HEK293 (cell line): ENCODE data around the gene PDK1.

Source experiments
- BCL11B ChIP-seq: fragments of 450-650 bp; formaldehyde crosslinking; IDR thresholded peaks from 2 replicates; pipeline ENCODE4 v1.5.1; 2016; ENCODE audit warnings: low read depth, missing biosample characterization, missing genetic modification characterization
- GLIS2 ChIP-seq: fragments of 450-650 bp; formaldehyde crosslinking; IDR thresholded peaks from 2 replicates; pipeline ENCODE4 v1.5.1; 2016; ENCODE audit warnings: missing biosample characterization, missing genetic modification characterization
- HOXD13 ChIP-seq: sonication (generic); formaldehyde crosslinking; IDR thresholded peaks from 2 replicates; pipeline ENCODE4 v1.8.0; 2022; ENCODE audit warnings: missing genetic modification reagents, borderline replicate concordance
- KLF9 ChIP-seq: fragments of 450-650 bp; formaldehyde crosslinking; IDR thresholded peaks from 2 replicates; pipeline ENCODE4 v1.5.1; 2016; ENCODE audit warnings: missing biosample characterization, missing genetic modification characterization, low read depth
- SCRT2 ChIP-seq: fragments of 450-650 bp; formaldehyde crosslinking; IDR thresholded peaks from 2 replicates; pipeline ENCODE4 v1.5.1; 2016; ENCODE audit warnings: missing biosample characterization, missing genetic modification characterization
- SP3 ChIP-seq: fragments of 450-650 bp; formaldehyde crosslinking; IDR thresholded peaks from 2 replicates; pipeline ENCODE4 v1.5.1; 2016; ENCODE audit warnings: missing biosample characterization, missing genetic modification characterization
- WT1 ChIP-seq: fragments of 450-650 bp; formaldehyde crosslinking; IDR thresholded peaks from 2 replicates; pipeline ENCODE4 v1.5.1; 2016; ENCODE audit warnings: missing biosample characterization, missing genetic modification characterization
- YY1 ChIP-seq: fragments of 450-650 bp; formaldehyde crosslinking; IDR thresholded peaks from 2 replicates; pipeline ENCODE4 v1.5.1; 2018; ENCODE audit warnings: missing biosample characterization, missing genetic modification characterization
- ZEB2 ChIP-seq: fragments of 450-650 bp; formaldehyde crosslinking; IDR thresholded peaks from 2 replicates; pipeline ENCODE4 v1.5.1; 2016; ENCODE audit warnings: missing biosample characterization, missing genetic modification characterization
- ZFHX2 ChIP-seq: fragments of 450-650 bp; formaldehyde crosslinking; conservative IDR thresholded peaks from 2 replicates; pipeline ENCODE4 v1.5.1; 2016; ENCODE audit warnings: missing biosample characterization, missing genetic modification characterization
- ZNF146 ChIP-seq: fragments of 450-650 bp; formaldehyde crosslinking; IDR thresholded peaks from 2 replicates; pipeline ENCODE4 v1.5.1; 2016; ENCODE audit warnings: missing biosample characterization, missing genetic modification characterization
- ZNF157 ChIP-seq: fragments of 450-650 bp; formaldehyde crosslinking; IDR thresholded peaks from 2 replicates; pipeline ENCODE4 v1.5.1; 2016; ENCODE audit warnings: missing biosample characterization, missing genetic modification characterization
- ZNF16 ChIP-seq: fragments of 450-650 bp; formaldehyde crosslinking; IDR thresholded peaks from 2 replicates; pipeline ENCODE4 v1.5.1; 2016; ENCODE audit warnings: low read depth, missing biosample characterization, missing genetic modification characterization
- ZNF174 ChIP-seq: fragments of 450-650 bp; formaldehyde crosslinking; IDR thresholded peaks from 2 replicates; pipeline ENCODE4 v1.5.0; 2017; ENCODE audit warnings: missing biosample characterization, mild to moderate bottlenecking, missing genetic modification characterization
- ZNF19 ChIP-seq: fragments of 450-650 bp; formaldehyde crosslinking; IDR thresholded peaks from 2 replicates; pipeline ENCODE4; 2016; ENCODE audit warnings: missing biosample characterization, missing genetic modification characterization, low read depth
- ZNF2 ChIP-seq: fragments of 450-650 bp; formaldehyde crosslinking; IDR thresholded peaks from 2 replicates; pipeline ENCODE4 v1.5.1; 2016; ENCODE audit warnings: missing biosample characterization, missing genetic modification characterization
- ZNF223 ChIP-seq: fragments of 450-650 bp; formaldehyde crosslinking; IDR thresholded peaks from 2 replicates; pipeline ENCODE4 v1.5.1; 2016; ENCODE audit warnings: missing biosample characterization, missing genetic modification characterization
- ZNF266 ChIP-seq: fragments of 450-650 bp; formaldehyde crosslinking; IDR thresholded peaks from 2 replicates; pipeline ENCODE4 v1.5.1; 2016; ENCODE audit warnings: missing biosample characterization, missing genetic modification characterization, low read depth
- ZNF362 ChIP-seq: fragments of 450-650 bp; formaldehyde crosslinking; IDR thresholded peaks from 2 replicates; pipeline ENCODE4 v1.5.1; 2016; ENCODE audit warnings: missing biosample characterization, missing genetic modification characterization
- ZNF37A ChIP-seq: fragments of 450-650 bp; IDR thresholded peaks from 2 replicates; pipeline ENCODE4 v1.5.1; 2018; ENCODE audit warnings: missing biosample characterization, missing genetic modification characterization
- ZNF398 ChIP-seq: fragments of 450-650 bp; formaldehyde crosslinking; IDR thresholded peaks from 2 replicates; pipeline ENCODE4 v1.5.1; 2017; ENCODE audit warnings: missing biosample characterization, missing genetic modification characterization
- ZNF433 ChIP-seq: fragments of 450-650 bp; formaldehyde crosslinking; IDR thresholded peaks from 2 replicates; pipeline ENCODE4 v1.5.1; 2016; ENCODE audit warnings: missing biosample characterization, missing genetic modification characterization, low read depth
- ZNF514 ChIP-seq: fragments of 450-650 bp; formaldehyde crosslinking; IDR thresholded peaks from 2 replicates; pipeline ENCODE4 v1.5.1; 2016; ENCODE audit warnings: missing biosample characterization, missing genetic modification characterization
- ZNF561 ChIP-seq: fragments of 450-650 bp; IDR thresholded peaks from 2 replicates; pipeline ENCODE4 v1.5.1; 2018; ENCODE audit warnings: missing biosample characterization, missing genetic modification characterization, borderline replicate concordance
- ZNF571 ChIP-seq: fragments of 450-650 bp; formaldehyde crosslinking; IDR thresholded peaks from 2 replicates; pipeline ENCODE4 v1.5.0; 2017; ENCODE audit warnings: missing biosample characterization, missing genetic modification characterization
- ZNF624 ChIP-seq: fragments of 450-650 bp; formaldehyde crosslinking; IDR thresholded peaks from 2 replicates; pipeline ENCODE4 v1.5.1; 2017; ENCODE audit warnings: missing biosample characterization, missing genetic modification characterization
- ZNF792 ChIP-seq: fragments of 450-650 bp; formaldehyde crosslinking; IDR thresholded peaks from 2 replicates; pipeline ENCODE4 v1.5.1; 2016; ENCODE audit warnings: missing biosample characterization, missing genetic modification characterization
- ZNF830 ChIP-seq: fragments of 450-650 bp; IDR thresholded peaks from 2 replicates; pipeline ENCODE4 v1.5.0; 2018; ENCODE audit warnings: missing biosample characterization, missing genetic modification characterization, low read depth, mild to moderate bottlenecking, moderate library complexity
- ZSCAN16 ChIP-seq: fragments of 450-650 bp; formaldehyde crosslinking; IDR thresholded peaks from 2 replicates; pipeline ENCODE4 v1.5.1; 2016; ENCODE audit warnings: missing biosample characterization, missing genetic modification characterization
- TF ChIP-seq, protein P1 (sequence below): IDR thresholded peaks from 2 replicates; pipeline ENCODE4 v1.6.1; 2011; ENCODE audit warnings: mild to moderate bottlenecking, low read depth, low read length, borderline replicate concordance
- TF ChIP-seq, protein P2 (sequence below): fragments of 450-650 bp; formaldehyde crosslinking; IDR thresholded peaks from 2 replicates; pipeline ENCODE4 v1.5.1; 2016; ENCODE audit warnings: missing biosample characterization, missing genetic modification characterization
- TF ChIP-seq, protein P3 (sequence below): fragments of 450-650 bp; formaldehyde crosslinking; IDR thresholded peaks from 2 replicates; pipeline ENCODE4 v1.5.1; 2016; ENCODE audit warnings: missing biosample characterization, missing genetic modification characterization, borderline replicate concordance

Gene PDK1

GRCh38 chr2:172556284-172557033 lies 569 bp downstream of the PDK1 start (continued):
- no peak for TF ChIP-seq ZNF362 (tag by site-specific recombination)
- TF ChIP-seq ZNF624 (tag by site-specific recombination): no peak
- peak; percentile 62; the same call in 1 of the 2 replicates for TF ChIP-seq KLF9 (tag by site-specific recombination)
- TF ChIP-seq ZNF398: 0 out of 2 replicates have a peak, but pooled peaks have one; percentile 23
- no peak for TF ChIP-seq SP3 (tag by site-specific recombination)
- no peak for TF ChIP-seq HOXD13 (CRISPR knock-in tag)
- TF ChIP-seq ZNF514: no peak
- TF ChIP-seq ZEB2 (tag by site-specific recombination): 0 out of 2 replicates have a peak, but pooled peaks have one; percentile 54
- no peak for TF ChIP-seq ZNF19
- peak; percentile 76 for TF ChIP-seq GLIS2
- no peak for TF ChIP-seq ZNF792 (tag by site-specific recombination)
- TF ChIP-seq ZNF433 (tag by site-specific recombination): no peak
- no peak for TF ChIP-seq ZNF571 (tag by site-specific recombination)
- TF ChIP-seq, protein P1, sequence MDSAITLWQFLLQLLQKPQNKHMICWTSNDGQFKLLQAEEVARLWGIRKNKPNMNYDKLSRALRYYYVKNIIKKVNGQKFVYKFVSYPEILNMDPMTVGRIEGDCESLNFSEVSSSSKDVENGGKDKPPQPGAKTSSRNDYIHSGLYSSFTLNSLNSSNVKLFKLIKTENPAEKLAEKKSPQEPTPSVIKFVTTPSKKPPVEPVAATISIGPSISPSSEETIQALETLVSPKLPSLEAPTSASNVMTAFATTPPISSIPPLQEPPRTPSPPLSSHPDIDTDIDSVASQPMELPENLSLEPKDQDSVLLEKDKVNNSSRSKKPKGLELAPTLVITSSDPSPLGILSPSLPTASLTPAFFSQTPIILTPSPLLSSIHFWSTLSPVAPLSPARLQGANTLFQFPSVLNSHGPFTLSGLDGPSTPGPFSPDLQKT: no peak
- TF ChIP-seq BCL11B: no peak
- no peak for TF ChIP-seq ZNF146 (tag by site-specific recombination)
- TF ChIP-seq ZNF266 (tag by site-specific recombination): no peak
- TF ChIP-seq, protein P2, sequence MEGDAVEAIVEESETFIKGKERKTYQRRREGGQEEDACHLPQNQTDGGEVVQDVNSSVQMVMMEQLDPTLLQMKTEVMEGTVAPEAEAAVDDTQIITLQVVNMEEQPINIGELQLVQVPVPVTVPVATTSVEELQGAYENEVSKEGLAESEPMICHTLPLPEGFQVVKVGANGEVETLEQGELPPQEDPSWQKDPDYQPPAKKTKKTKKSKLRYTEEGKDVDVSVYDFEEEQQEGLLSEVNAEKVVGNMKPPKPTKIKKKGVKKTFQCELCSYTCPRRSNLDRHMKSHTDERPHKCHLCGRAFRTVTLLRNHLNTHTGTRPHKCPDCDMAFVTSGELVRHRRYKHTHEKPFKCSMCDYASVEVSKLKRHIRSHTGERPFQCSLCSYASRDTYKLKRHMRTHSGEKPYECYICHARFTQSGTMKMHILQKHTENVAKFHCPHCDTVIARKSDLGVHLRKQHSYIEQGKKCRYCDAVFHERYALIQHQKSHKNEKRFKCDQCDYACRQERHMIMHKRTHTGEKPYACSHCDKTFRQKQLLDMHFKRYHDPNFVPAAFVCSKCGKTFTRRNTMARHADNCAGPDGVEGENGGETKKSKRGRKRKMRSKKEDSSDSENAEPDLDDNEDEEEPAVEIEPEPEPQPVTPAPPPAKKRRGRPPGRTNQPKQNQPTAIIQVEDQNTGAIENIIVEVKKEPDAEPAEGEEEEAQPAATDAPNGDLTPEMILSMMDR (tag by site-specific recombination): no peak
- TF ChIP-seq ZNF561: 0 out of 2 replicates have a peak, but pooled peaks have one; percentile 12
- TF ChIP-seq ZNF37A (tag by site-specific recombination): no peak
- TF ChIP-seq ZNF223 (tag by site-specific recombination): no peak
- TF ChIP-seq WT1 (tag by site-specific recombination): 0 out of 2 replicates have a peak, but pooled peaks have one; percentile 13
- TF ChIP-seq, protein P3, sequence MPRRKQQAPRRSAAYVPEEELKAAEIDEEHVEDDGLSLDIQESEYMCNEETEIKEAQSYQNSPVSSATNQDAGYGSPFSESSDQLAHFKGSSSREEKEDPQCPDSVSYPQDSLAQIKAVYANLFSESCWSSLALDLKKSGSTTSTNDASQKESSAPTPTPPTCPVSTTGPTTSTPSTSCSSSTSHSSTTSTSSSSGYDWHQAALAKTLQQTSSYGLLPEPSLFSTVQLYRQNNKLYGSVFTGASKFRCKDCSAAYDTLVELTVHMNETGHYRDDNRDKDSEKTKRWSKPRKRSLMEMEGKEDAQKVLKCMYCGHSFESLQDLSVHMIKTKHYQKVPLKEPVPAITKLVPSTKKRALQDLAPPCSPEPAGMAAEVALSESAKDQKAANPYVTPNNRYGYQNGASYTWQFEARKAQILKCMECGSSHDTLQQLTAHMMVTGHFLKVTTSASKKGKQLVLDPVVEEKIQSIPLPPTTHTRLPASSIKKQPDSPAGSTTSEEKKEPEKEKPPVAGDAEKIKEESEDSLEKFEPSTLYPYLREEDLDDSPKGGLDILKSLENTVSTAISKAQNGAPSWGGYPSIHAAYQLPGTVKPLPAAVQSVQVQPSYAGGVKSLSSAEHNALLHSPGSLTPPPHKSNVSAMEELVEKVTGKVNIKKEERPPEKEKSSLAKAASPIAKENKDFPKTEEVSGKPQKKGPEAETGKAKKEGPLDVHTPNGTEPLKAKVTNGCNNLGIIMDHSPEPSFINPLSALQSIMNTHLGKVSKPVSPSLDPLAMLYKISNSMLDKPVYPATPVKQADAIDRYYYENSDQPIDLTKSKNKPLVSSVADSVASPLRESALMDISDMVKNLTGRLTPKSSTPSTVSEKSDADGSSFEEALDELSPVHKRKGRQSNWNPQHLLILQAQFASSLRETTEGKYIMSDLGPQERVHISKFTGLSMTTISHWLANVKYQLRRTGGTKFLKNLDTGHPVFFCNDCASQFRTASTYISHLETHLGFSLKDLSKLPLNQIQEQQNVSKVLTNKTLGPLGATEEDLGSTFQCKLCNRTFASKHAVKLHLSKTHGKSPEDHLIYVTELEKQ (tag by site-specific recombination): no peak
- TF ChIP-seq YY1 (tag by site-specific recombination): no peak
- TF ChIP-seq ZNF830: no peak
- no peak for TF ChIP-seq ZNF16 (tag by site-specific recombination)
- TF ChIP-seq ZNF174 (tag by site-specific recombination): no peak
- TF ChIP-seq ZSCAN16: no peak
- no peak for TF ChIP-seq ZNF157 (tag by site-specific recombination)
- TF ChIP-seq ZNF2 (tag by site-specific recombination): 0 out of 2 replicates have a peak, but pooled peaks have one; percentile 20
- peak; percentile 88 for TF ChIP-seq ZFHX2 (tag by site-specific recombination)
- TF ChIP-seq SCRT2 (tag by site-specific recombination): peak; percentile 86
